H9 (cell line): Measurements from ENCODE around the gene ADSS1. TPM values are rescaled to one million over a fixed set of nuclear protein-coding genes. Genes with fewer than 3 reads are reported as not detected.

Source experiments
- DNase-seq: peaks from one replicate; pipeline ENCODE4 v3.0.0-alpha.2; 2017
- H2AFZ ChIP-seq: one replicate; pipeline ENCODE4 v1.6.1; 2013; ENCODE audit warnings: mild to moderate bottlenecking, low read length, control low read depth, moderate library complexity
- H2AK5ac ChIP-seq: 2 replicates; pipeline ENCODE4 v1.6.1; 2013; ENCODE audit warnings: low read length, control low read depth, mixed read lengths; ENCODE audit not compliant: insufficient read length
- H2BK120ac ChIP-seq: one replicate; pipeline ENCODE4 v1.6.1; 2013; ENCODE audit warnings: low read depth, mild to moderate bottlenecking, low read length, control low read depth, inconsistent platforms; ENCODE audit not compliant: poor library complexity, severe bottlenecking
- H2BK12ac ChIP-seq: 2 replicates; pipeline ENCODE4 v1.6.1; 2013; ENCODE audit warnings: low read length, control low read depth, mixed read lengths, low read depth; ENCODE audit not compliant: insufficient read length
- H2BK15ac ChIP-seq: 2 replicates; pipeline ENCODE4 v1.6.1; 2013; ENCODE audit warnings: low read depth, low read length, control low read depth
- H2BK20ac ChIP-seq: one replicate; pipeline ENCODE4 v1.6.1; 2013; ENCODE audit warnings: low read depth, mild to moderate bottlenecking, low read length, control low read depth, inconsistent platforms; ENCODE audit not compliant: poor library complexity, severe bottlenecking
- H2BK5ac ChIP-seq: 2 replicates; pipeline ENCODE4 v1.6.1; 2013; ENCODE audit warnings: low read length, control low read depth, mixed read lengths; ENCODE audit not compliant: insufficient read length
- H3K14ac ChIP-seq: 2 replicates; pipeline ENCODE4 v1.6.1; 2013; ENCODE audit warnings: low read length, control low read depth; ENCODE audit not compliant: insufficient read depth
- H3K18ac ChIP-seq: 2 replicates; pipeline ENCODE4 v1.6.1; 2013; ENCODE audit warnings: low read depth, mild to moderate bottlenecking, mixed read lengths, low read length, control low read depth; ENCODE audit not compliant: insufficient read length
- H3K23ac ChIP-seq: 2 replicates; pipeline ENCODE4 v1.6.1; 2013; ENCODE audit warnings: low read length, control low read depth, mixed read lengths, low read depth; ENCODE audit not compliant: insufficient read length
- H3K23me2 ChIP-seq: 2 replicates; pipeline ENCODE4 v1.6.1; 2013; ENCODE audit warnings: low read depth, mild to moderate bottlenecking, mixed read lengths, low read length, control low read depth; ENCODE audit not compliant: insufficient read length, poor library complexity, severe bottlenecking
- H3K27ac ChIP-seq: 2 replicates; pipeline ENCODE4 v1.5.1; 2013; ENCODE audit warnings: low read length, control low read depth, mixed read lengths, low read depth; ENCODE audit not compliant: insufficient read length
- H3K27me3 ChIP-seq: 2 replicates; pipeline ENCODE4 v1.6.1; 2013; ENCODE audit warnings: low read length, control low read depth, inconsistent platforms; ENCODE audit not compliant: insufficient read depth
- H3K4ac ChIP-seq: 2 replicates; pipeline ENCODE4 v1.6.1; 2013; ENCODE audit warnings: low read depth, mild to moderate bottlenecking, control low read depth, inconsistent platforms, low read length, moderate library complexity
- H3K4me1 ChIP-seq: 2 replicates; pipeline ENCODE4 v1.6.1; 2013; ENCODE audit warnings: low read length, control low read depth, inconsistent platforms; ENCODE audit not compliant: insufficient read depth
- H3K4me2 ChIP-seq: 2 replicates; pipeline ENCODE4 v1.6.1; 2013; ENCODE audit warnings: low read length, control low read depth, mixed read lengths; ENCODE audit not compliant: insufficient read length, insufficient read depth
- H3K56ac ChIP-seq: 2 replicates; pipeline ENCODE4 v1.6.1; 2013; ENCODE audit warnings: low read depth, mild to moderate bottlenecking, mixed read lengths, low read length, control low read depth; ENCODE audit not compliant: insufficient read length
- H3K79me1 ChIP-seq: 2 replicates; pipeline ENCODE4 v1.6.1; 2013; ENCODE audit warnings: low read depth, mild to moderate bottlenecking, moderate library complexity, low read length, control low read depth, inconsistent platforms; ENCODE audit not compliant: insufficient read depth, poor library complexity, severe bottlenecking
- H3K79me2 ChIP-seq: 2 replicates; pipeline ENCODE4 v1.6.1; 2013; ENCODE audit warnings: low read length, control low read depth, inconsistent platforms; ENCODE audit not compliant: insufficient read depth
- H3K9ac ChIP-seq: 2 replicates; pipeline ENCODE4 v1.6.1; 2013; ENCODE audit warnings: low read length, control low read depth, mixed read lengths; ENCODE audit not compliant: insufficient read length; ENCODE audit errors: extremely low read depth
- H3K9me3 ChIP-seq: one replicate; pipeline ENCODE4 v1.6.1; 2013; ENCODE audit warnings: low read depth, low read length, inconsistent platforms; ENCODE audit not compliant: control insufficient read depth
- H3T11ph ChIP-seq: one replicate; pipeline ENCODE4 v1.6.1; 2013; ENCODE audit warnings: mild to moderate bottlenecking, low read length, control low read depth, inconsistent platforms
- H4K20me1 ChIP-seq: one replicate; pipeline ENCODE4 v1.6.1; 2013; ENCODE audit not compliant: control insufficient read depth, insufficient read length, insufficient read depth
- H4K5ac ChIP-seq: 2 replicates; pipeline ENCODE4 v1.6.1; 2013; ENCODE audit warnings: low read depth, mild to moderate bottlenecking, mixed read lengths, low read length, control low read depth; ENCODE audit not compliant: insufficient read length
- H4K8ac ChIP-seq: replicated peaks from 2 replicates; pipeline ENCODE4 v1.6.1; 2013; ENCODE audit warnings: low read length, control low read depth, mixed read lengths, low read depth; ENCODE audit not compliant: insufficient read length
- H4K91ac ChIP-seq: 2 replicates; pipeline ENCODE4 v1.6.1; 2013; ENCODE audit warnings: low read depth, mild to moderate bottlenecking, moderate library complexity, mixed read lengths, low read length, control low read depth; ENCODE audit not compliant: insufficient read length
- H3K27ac Mint-ChIP-seq, 3 experiments: 2 replicates in 2 of 3; 3 replicates in 1 of 3; pipeline ENCODE4 v1.8.0; 2020 to 2021; ENCODE audit warnings: mixed read lengths in 3 of 3, mild to moderate bottlenecking in 1 of 3, moderate library complexity in 1 of 3
- H3K27me3 Mint-ChIP-seq: 2 replicates; pipeline ENCODE4 v1.8.0; 2021; ENCODE audit warnings: low read depth, mild to moderate bottlenecking, moderate library complexity, mixed read lengths
- H3K36me3 Mint-ChIP-seq, 3 experiments: 2 replicates in 2 of 3; 3 replicates in 1 of 3; pipeline ENCODE4 v1.8.0; 2020 to 2021; ENCODE audit warnings: low read depth in 3 of 3, mixed read lengths in 3 of 3; ENCODE audit not compliant: insufficient read depth in 1 of 3
- H3K4me1 Mint-ChIP-seq, 2 experiments: 2 replicates each; pipeline ENCODE4 v1.8.0; 2020; ENCODE audit warnings: mixed read lengths in 2 of 2
- H3K4me3 Mint-ChIP-seq, 2 experiments: 2 replicates in 1 of 2; 3 replicates in 1 of 2; pipeline ENCODE4 v1.8.0; 2020 to 2021; ENCODE audit warnings: mild to moderate bottlenecking in 2 of 2, mixed read lengths in 2 of 2, moderate library complexity in 1 of 2
- H3K9me3 Mint-ChIP-seq, 2 experiments: 2 replicates in 1 of 2; 3 replicates in 1 of 2; pipeline ENCODE4 v1.8.0; 2020; ENCODE audit warnings: mild to moderate bottlenecking in 2 of 2, mixed read lengths in 2 of 2, moderate library complexity in 1 of 2
- CTCF ChIP-seq: fragments of 200-600 bp; sonication (generic); conservative IDR thresholded peaks from 3 replicates; pipeline ENCODE4 v1.8.0; 2021; ENCODE audit warnings: antibody characterized with exemption, mild to moderate bottlenecking
- WGBS: extraction: QIAGEN DNeasy Blood & Tissue Kit; methylation state at CpG from one replicate; pipeline ENCODE4 v1.1.7; 2013; ENCODE audit warnings: missing lambda C conversion rate, low lambda C conversion rate, mixed read lengths; ENCODE audit not compliant: insufficient read length; ENCODE audit errors: extremely low coverage; 5-methylcytosine and 5-hydroxymethylcytosine counted together
- total RNA-seq: library from RNA; stranded (reverse); gene quantifications from 2 replicates; pipeline ENCODE4 v1.2.1, GENCODE V29; 2021

The ADSS1 gene
- total RNA-seq, 1 experiment from 2014 or later, result 8.5 TPM

GRCh38 chr14:104784846-104785707 lies 61.0 kb downstream of the ADSS1 start:
- H3K4me1 ChIP-seq, result no peaks in the 10 kb centered on the region
- Mint-ChIP-seq H3K4me1 (no peaks in the 10 kb centered on the region), H3K27ac (peak overlapping the region in 1 of 3 experiments; percentile 35; a peak in 1 of 7 replicates), H3K27me3 (no peaks in the 10 kb centered on the region), H3K36me3 (peaks cover 0 to 13% (median 5%) of the 10 kb centered on the region in 3 experiments; a peak in 2 of 7 replicates), H3K4me3 (no peak overlapping the region), H3K9me3 (no peaks in the 10 kb centered on the region)
- no peak overlapping the region for H2BK120ac ChIP-seq
- no peak overlapping the region for H2BK5ac ChIP-seq
- H3K18ac ChIP-seq, result no peak overlapping the region
- no peaks in the 10 kb centered on the region for H3K79me1 ChIP-seq
- H4K5ac ChIP-seq, result no peak overlapping the region
- H2BK20ac ChIP-seq, result no peak overlapping the region
- no peaks in the 10 kb centered on the region for H3K9me3 ChIP-seq
- no peak overlapping the region for H3K27ac ChIP-seq
- no peaks in the 10 kb centered on the region for H3K23me2 ChIP-seq
- no peak overlapping the region for H3K9ac ChIP-seq
- no peaks in the 10 kb centered on the region for H3K79me2 ChIP-seq
- no peak for TF ChIP-seq CTCF
- H3K4me2 ChIP-seq, result no peak overlapping the region
- no peak overlapping the region for H2AK5ac ChIP-seq
- H4K20me1 ChIP-seq, result no peaks in the 10 kb centered on the region
- H2BK12ac ChIP-seq, result no peak overlapping the region
- WGBS, result no CpG with 5 or more reads among the region's 36 CpGs
- H3K27me3 ChIP-seq, result no peaks in the 10 kb centered on the region
- no peak for DNase-seq
- no peak overlapping the region for H3K14ac ChIP-seq
- no peak overlapping the region for H3K23ac ChIP-seq
- H3T11ph ChIP-seq, result no peak overlapping the region
- no peak overlapping the region for H3K4ac ChIP-seq
- no peak overlapping the region for H2AFZ ChIP-seq
- H4K91ac ChIP-seq, result no peak overlapping the region
- H4K8ac ChIP-seq, result no peak overlapping the region
- H2BK15ac ChIP-seq, result no peak overlapping the region
- no peak overlapping the region for H3K56ac ChIP-seq
